ENCODE results near the gene LYRM1.

Gene LYRM1

DNA sequence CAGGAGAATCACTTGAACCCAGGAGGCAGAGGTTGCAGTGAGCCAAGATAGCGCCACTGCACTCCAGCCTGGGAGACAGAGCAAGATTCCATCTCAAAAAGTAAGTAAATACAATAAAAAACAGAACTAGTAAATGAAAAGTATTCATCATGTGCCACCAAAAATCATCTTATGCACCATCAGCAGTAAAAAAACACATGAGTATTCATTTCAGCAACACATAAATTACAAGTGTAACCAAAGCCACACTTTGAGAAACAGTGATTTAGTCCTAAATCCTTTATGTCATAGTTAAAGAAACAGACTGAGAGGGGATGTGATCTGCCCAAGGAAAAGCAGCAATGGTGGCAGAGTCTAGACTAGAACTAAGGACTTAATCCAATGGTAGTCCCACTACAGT, 13.4 kb upstream of the LYRM1 start:
- H4K20me1 ChIP-seq (ENCODE audit: insufficient read depth, low read length): no peaks in the 10 kb centered on the region
- H3K9ac ChIP-seq (ENCODE audit: low read length): no peak overlapping the region
- peaks cover 8% of the 10 kb centered on the region; the same call in 1 of the 2 replicates for H3K36me3 ChIP-seq (ENCODE audit: insufficient read depth, low read length)
- H3K9me3 ChIP-seq (ENCODE audit: low read length): no peaks in the 10 kb centered on the region
- no peaks in the 10 kb centered on the region for H3K4me1 ChIP-seq (ENCODE audit: insufficient read depth, low read length, severe bottlenecking)
- H2AFZ ChIP-seq (ENCODE audit: low read length): no peak overlapping the region
- H3K9me2 ChIP-seq (ENCODE audit: low read depth, low read length): no peaks in the 10 kb centered on the region
- no peak overlapping the region for H3K4me3 ChIP-seq (ENCODE audit: low read depth, low read length, poor library complexity, severe bottlenecking)
- TF ChIP-seq, protein P1, sequence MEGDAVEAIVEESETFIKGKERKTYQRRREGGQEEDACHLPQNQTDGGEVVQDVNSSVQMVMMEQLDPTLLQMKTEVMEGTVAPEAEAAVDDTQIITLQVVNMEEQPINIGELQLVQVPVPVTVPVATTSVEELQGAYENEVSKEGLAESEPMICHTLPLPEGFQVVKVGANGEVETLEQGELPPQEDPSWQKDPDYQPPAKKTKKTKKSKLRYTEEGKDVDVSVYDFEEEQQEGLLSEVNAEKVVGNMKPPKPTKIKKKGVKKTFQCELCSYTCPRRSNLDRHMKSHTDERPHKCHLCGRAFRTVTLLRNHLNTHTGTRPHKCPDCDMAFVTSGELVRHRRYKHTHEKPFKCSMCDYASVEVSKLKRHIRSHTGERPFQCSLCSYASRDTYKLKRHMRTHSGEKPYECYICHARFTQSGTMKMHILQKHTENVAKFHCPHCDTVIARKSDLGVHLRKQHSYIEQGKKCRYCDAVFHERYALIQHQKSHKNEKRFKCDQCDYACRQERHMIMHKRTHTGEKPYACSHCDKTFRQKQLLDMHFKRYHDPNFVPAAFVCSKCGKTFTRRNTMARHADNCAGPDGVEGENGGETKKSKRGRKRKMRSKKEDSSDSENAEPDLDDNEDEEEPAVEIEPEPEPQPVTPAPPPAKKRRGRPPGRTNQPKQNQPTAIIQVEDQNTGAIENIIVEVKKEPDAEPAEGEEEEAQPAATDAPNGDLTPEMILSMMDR (IDR thresholded peaks at IDR 0.05; ENCODE audit: low read length): no peak
- TF ChIP-seq EZH2 (IDR thresholded peaks at IDR 0.05; ENCODE audit: borderline replicate concordance, low read length): no peak
- no peaks in the 10 kb centered on the region for H3K27me3 ChIP-seq (ENCODE audit: insufficient read depth, low read length)
- 0 out of 2 replicates have a peak, but pooled peaks cover 3% of the 10 kb centered on the region for H3F3A ChIP-seq (ENCODE audit: insufficient read depth, low read length)
- no peak overlapping the region for H3K4me2 ChIP-seq (ENCODE audit: low read length)
- H3K79me2 ChIP-seq (ENCODE audit: insufficient read depth, low read length): no peaks in the 10 kb centered on the region
- H3K27ac ChIP-seq (ENCODE audit: low read depth, low read length, poor library complexity, severe bottlenecking): no peak overlapping the region

DNA sequence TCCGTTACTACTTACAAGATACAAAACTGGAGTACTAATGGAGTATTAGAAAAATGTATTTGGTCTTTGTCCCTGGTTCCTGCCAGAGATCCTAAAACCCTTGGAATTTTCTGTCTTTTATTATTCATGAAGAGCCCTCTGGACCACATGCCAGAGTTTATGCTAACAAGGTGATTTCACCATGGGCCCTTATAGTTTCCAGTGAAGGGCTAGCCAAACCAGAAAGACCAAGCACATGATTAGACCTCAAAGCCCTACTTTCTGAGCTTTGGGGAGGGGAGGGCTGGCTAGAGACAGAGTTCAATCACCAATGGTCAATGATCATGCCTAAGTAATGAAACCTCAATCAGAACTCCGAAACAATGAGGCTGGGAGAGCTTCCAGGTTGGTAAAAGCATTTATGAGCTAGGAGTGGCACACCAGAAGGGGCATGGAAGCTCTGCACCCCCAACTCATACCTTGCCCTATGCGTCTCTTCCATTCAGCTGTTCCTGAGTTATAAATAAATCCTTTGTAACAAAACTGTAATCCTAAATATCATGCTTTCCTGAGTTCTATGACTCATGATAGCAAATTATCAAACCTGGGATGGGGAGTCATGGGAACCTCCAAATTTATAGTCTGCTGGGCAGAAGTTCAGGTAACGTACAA, 10.8 kb upstream of the LYRM1 start:
- no peak overlapping the region for H3K9ac ChIP-seq (ENCODE audit: low read length)
- no peaks in the 10 kb centered on the region for H3K4me1 ChIP-seq (ENCODE audit: insufficient read depth, low read length, severe bottlenecking)
- no peak overlapping the region for H3K27ac ChIP-seq (ENCODE audit: low read depth, low read length, poor library complexity, severe bottlenecking)
- no peak overlapping the region for H3K4me3 ChIP-seq (ENCODE audit: low read depth, low read length, poor library complexity, severe bottlenecking)
- no peaks in the 10 kb centered on the region for H3K9me3 ChIP-seq (ENCODE audit: low read length)
- no peak overlapping the region for H2AFZ ChIP-seq (ENCODE audit: low read length)
- H4K20me1 ChIP-seq (ENCODE audit: insufficient read depth, low read length): no peaks in the 10 kb centered on the region
- H3K9me2 ChIP-seq (ENCODE audit: low read depth, low read length): no peaks in the 10 kb centered on the region
- TF ChIP-seq EZH2 (IDR thresholded peaks at IDR 0.05; ENCODE audit: borderline replicate concordance, low read length): no peak
- TF ChIP-seq, protein P1 (IDR thresholded peaks at IDR 0.05; ENCODE audit: low read length): no peak
- H3K27me3 ChIP-seq (ENCODE audit: insufficient read depth, low read length): no peaks in the 10 kb centered on the region
- H3F3A ChIP-seq (ENCODE audit: insufficient read depth, low read length): no peaks in the 10 kb centered on the region
- no peak overlapping the region for H3K4me2 ChIP-seq (ENCODE audit: low read length)
- H3K36me3 ChIP-seq (ENCODE audit: insufficient read depth, low read length): peaks cover 6% of the 10 kb centered on the region; the same call in 1 of the 2 replicates
- H3K79me2 ChIP-seq (ENCODE audit: insufficient read depth, low read length): no peaks in the 10 kb centered on the region

DNA sequence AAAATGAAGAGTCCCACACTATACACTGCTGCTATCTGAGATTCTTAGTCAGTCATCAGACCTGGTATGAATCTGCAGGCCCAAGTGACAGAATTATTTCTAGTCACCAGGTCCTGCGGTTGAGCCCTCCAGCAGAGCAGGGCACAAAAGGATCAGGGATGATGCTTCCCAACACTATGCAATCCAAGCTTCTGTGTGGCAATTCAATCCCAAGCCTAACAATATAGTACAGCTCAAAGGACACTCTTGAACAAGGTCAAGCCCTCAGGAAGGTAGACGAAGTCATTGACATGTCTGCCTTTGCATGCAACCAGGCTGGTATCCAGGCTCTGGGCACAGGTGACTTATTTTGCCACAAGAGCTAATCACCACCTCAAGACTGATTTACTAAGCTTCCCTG, 6.2 kb upstream of the LYRM1 start:
- Histone ChIP-seq H3K4me2 (ENCODE audit: low read length) (no peak overlapping the region), H2AFZ (ENCODE audit: low read length) (no peak overlapping the region), H3F3A (ENCODE audit: insufficient read depth, low read length) (0 out of 2 replicates have a peak, but pooled peaks cover 6% of the 10 kb centered on the region), H3K27ac (ENCODE audit: low read depth, low read length, poor library complexity, severe bottlenecking) (no peak overlapping the region), H3K36me3 (ENCODE audit: insufficient read depth, low read length) (peaks cover 19% of the 10 kb centered on the region), H3K27me3 (ENCODE audit: insufficient read depth, low read length) (no peaks in the 10 kb centered on the region), H3K4me1 (ENCODE audit: insufficient read depth, low read length, severe bottlenecking) (peaks cover 7% of the 10 kb centered on the region), H3K9me2 (ENCODE audit: low read depth, low read length) (no peaks in the 10 kb centered on the region), H3K9ac (ENCODE audit: low read length) (no peak overlapping the region), H3K4me3 (ENCODE audit: low read depth, low read length, poor library complexity, severe bottlenecking) (no peak overlapping the region), H3K9me3 (ENCODE audit: low read length) (no peaks in the 10 kb centered on the region; the same call in 1 of the 2 replicates), H3K79me2 (ENCODE audit: insufficient read depth, low read length) (no peaks in the 10 kb centered on the region), H4K20me1 (ENCODE audit: insufficient read depth, low read length) (no peaks in the 10 kb centered on the region)
- TF ChIP-seq, protein P1 (IDR thresholded peaks at IDR 0.05; ENCODE audit: low read length): no peak
